Dendritic cell treated with granulocyte-macrophage colony-stimulating factor and Interleukin-4, amounts not matched to agents 40 ng/mL and 50 ng/mL, for 4 days (primary cell): ENCODE measurements around the gene ALAS2.
"Not testable (repeated sequence)": the region's sequence is repeated elsewhere in the genome, so short reads cannot be mapped to it uniquely, and the experiment has no call there.

ENCODE experiments used
- H3K27ac Mint-ChIP-seq: one replicate; pipeline ENCODE4 v1.8.0; 2022; ENCODE audit warnings: mild to moderate bottlenecking, mixed read lengths
- H3K27me3 Mint-ChIP-seq: one replicate; pipeline ENCODE4 v1.8.0; 2022; ENCODE audit warnings: mild to moderate bottlenecking, mixed read lengths
- H3K36me3 Mint-ChIP-seq: one replicate; pipeline ENCODE4 v1.8.0; 2022; ENCODE audit warnings: low read depth, mixed read lengths
- H3K4me1 Mint-ChIP-seq: one replicate; pipeline ENCODE4 v1.8.0; 2022; ENCODE audit warnings: low read depth, mixed read lengths
- H3K4me3 Mint-ChIP-seq: one replicate; pipeline ENCODE4 v1.8.0; 2022; ENCODE audit warnings: mild to moderate bottlenecking, moderate library complexity, mixed read lengths
- H3K9me3 Mint-ChIP-seq: one replicate; pipeline ENCODE4 v1.8.0; 2022; ENCODE audit warnings: mixed read lengths
- intact Hi-C: fragments of 100-400 bp; cut with micrococcal nuclease; formaldehyde crosslinking; loops from one replicate; pipeline ENCODE4 v1.15.0; 2022

Gene ALAS2

DNA sequence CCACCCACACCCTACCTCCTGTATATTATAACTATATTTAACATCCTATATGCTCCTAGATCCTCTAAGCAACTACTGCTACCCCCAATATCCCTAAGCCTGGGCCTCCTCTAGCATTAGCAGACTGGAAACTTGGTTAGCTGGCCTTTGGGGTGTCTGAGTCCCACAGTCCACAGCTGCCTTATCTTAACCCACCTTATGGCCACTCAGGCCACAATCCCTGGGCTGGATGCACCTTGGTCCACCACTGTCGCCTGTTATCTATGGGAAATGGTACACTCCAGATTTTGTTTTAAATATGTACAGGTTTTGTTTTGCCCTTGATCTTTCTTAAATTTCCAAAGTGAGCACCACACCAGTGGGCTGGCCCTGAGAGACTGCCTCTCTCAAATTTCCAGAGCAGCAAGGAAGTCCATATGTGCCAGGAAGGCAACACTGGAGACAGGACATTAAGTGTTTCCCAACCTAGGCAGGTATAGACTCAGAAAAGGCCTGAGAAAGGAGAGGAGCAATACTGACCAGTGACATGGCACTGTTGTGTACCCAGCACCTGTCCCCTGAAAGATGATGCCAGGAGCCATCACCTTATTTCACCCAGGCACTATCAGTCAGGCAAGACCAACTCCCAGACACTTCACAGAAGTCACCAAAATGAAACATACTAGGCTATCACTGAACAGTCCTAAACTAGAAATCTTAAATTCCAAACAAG, 37.7 kb downstream of the ALAS2 start:
- Mint-ChIP-seq H3K27me3 (peaks cover 2% of the 10 kb centered on the region), H3K4me3 (no peak overlapping the region), H3K36me3 (no peaks in the 10 kb centered on the region), H3K4me1 (peaks cover 19% of the 10 kb centered on the region), H3K9me3 (no peaks in the 10 kb centered on the region), H3K27ac (no peak overlapping the region)
- intact Hi-C loops: no loop called here

DNA sequence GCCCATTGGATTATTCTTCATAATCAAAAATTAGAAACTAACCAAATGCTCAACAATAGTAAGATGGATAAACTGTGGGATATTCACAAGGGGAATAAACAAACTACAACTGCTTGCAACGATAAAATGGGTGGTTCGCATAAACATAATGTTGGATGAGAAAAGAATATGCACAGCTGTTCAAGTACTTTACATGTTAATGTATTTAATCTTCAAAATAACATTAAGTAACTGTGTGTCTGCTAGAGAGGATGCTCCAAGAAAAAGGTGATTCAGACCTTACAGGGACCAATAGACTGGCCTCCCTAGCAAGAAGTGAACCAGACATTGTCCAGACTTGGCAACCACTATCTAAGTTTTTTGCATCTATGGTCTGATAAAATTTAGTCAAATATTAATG, 39.1 kb downstream of the ALAS2 start:
- Mint-ChIP-seq H3K4me3 (no peak overlapping the region), H3K27me3 (peaks cover 2% of the 10 kb centered on the region), H3K27ac (no peak overlapping the region), H3K4me1 (peaks cover 19% of the 10 kb centered on the region), H3K36me3 (no peaks in the 10 kb centered on the region), H3K9me3 (no peaks in the 10 kb centered on the region)
- intact Hi-C loops: no loop called here

DNA sequence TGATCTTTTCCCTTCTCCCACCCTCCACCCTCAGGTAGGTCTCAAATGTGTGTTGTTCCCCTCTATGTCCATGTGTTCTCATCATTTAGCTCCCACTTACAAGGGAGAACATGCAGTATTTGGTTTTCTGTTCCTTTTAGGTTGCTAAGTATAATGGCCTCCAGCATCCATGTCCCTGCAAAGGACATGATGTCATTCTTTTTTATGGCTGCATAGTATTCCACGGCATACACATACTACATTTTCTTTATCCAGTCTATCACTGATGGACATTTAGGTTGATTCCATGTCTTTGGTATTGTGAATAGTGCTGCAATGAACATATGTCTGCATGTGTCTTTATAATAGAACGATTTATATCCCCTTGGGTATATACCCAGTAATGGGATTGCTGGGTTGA, 47.5 kb downstream of the ALAS2 start:
- not testable (repeated sequence) for H3K4me3 Mint-ChIP-seq, H3K4me1 Mint-ChIP-seq, H3K27ac Mint-ChIP-seq, H3K9me3 Mint-ChIP-seq, H3K27me3 Mint-ChIP-seq, H3K36me3 Mint-ChIP-seq
- intact Hi-C loops: loop anchor here (10.0 kb wide), 1 partner anchor 59 kb away; the partner anchor contains the start of gene TRO

DNA sequence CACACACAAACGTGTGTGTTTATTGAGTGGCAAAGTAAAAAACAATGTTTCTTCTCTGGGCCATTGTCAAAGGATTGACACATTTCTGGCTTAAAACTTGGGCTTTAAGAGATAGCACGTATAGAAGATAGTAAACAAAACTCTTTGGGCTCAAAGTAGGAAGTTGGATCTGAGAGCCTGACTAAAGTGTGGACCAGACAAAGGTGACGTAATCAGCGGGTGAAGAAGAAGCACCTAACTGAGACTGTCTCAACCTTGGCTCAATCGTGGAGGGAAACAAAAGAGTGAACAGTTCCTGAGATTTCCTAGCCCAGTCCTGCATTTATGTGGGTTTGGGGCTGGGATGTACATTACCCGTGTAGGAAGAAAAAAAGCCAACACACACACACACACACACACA, 50.4 kb downstream of the ALAS2 start:
- no peak overlapping the region for H3K27ac Mint-ChIP-seq
- no peaks in the 10 kb centered on the region for H3K9me3 Mint-ChIP-seq
- intact Hi-C loops: loop anchor here (10.0 kb wide), 1 partner anchor 56 kb away; the partner anchor contains the start of gene TRO
- no peak overlapping the region for H3K4me3 Mint-ChIP-seq
- no peaks in the 10 kb centered on the region for H3K4me1 Mint-ChIP-seq
- H3K36me3 Mint-ChIP-seq: no peaks in the 10 kb centered on the region
- no peaks in the 10 kb centered on the region for H3K27me3 Mint-ChIP-seq

DNA sequence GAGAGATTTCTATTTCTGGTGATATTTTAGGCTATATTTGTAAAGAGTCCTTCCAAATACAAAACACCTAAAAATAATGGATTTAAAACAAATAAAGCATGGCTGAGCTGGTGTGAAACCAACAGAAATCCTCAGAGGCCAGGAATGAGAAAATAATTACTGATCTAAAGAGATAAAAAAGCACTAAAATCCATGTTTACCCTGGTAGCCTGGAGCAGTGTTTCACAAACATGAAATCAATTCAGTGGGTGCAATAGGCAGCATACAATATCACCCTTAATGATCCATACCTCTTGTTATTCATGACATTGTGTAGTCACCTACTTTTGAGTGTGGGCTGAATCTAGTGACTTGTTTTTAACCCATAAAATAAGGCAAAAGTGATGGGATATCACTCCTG, 51.3 kb downstream of the ALAS2 start:
- H3K4me1 Mint-ChIP-seq: no peaks in the 10 kb centered on the region
- no peaks in the 10 kb centered on the region for H3K27me3 Mint-ChIP-seq
- no peak overlapping the region for H3K4me3 Mint-ChIP-seq
- H3K9me3 Mint-ChIP-seq: no peaks in the 10 kb centered on the region
- H3K27ac Mint-ChIP-seq: no peak overlapping the region
- H3K36me3 Mint-ChIP-seq: no peaks in the 10 kb centered on the region
- intact Hi-C loops: no loop called here

DNA sequence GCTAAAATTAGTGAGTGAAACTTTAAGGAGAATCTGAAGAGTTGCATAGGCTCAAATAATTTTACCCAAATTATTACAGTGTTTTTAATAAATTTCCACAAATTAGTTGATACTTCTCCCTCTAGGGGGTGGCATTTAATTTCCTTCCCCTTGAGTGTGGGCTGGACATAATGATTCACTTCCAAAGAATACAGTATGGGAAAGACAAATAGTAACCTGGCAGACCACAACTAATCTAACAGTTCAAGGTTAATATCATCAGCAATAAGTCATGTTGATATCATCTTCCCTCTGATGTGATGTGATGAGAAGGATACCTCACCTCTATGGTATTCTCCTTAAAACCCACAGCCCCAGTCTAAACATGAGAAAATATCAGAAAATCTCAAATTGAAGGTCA, 52.3 kb downstream of the ALAS2 start:
- Mint-ChIP-seq H3K36me3 (no peaks in the 10 kb centered on the region), H3K9me3 (no peaks in the 10 kb centered on the region), H3K4me1 (no peaks in the 10 kb centered on the region), H3K27me3 (no peaks in the 10 kb centered on the region), H3K27ac (no peak overlapping the region), H3K4me3 (no peak overlapping the region)
- intact Hi-C loops: no loop called here

DNA sequence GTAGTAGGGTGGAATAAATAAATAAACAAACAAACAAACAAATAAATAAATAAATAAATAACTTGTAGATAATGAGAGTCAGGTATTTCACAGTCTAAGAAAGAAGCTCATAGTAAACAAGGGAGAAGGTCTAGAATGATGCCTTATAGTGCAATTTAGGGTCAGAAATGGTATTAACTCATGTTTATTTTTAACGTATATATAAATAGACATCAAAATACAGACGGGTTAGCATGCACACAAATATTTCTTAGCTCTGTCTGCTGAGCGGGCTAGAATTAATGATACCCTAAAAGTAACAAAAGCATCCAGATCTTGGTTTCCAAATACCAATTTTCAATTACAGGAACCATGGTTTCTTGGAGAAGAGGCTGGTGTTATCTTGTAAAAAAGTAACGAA, 53.4 kb downstream of the ALAS2 start:
- H3K9me3 Mint-ChIP-seq: no peaks in the 10 kb centered on the region
- H3K36me3 Mint-ChIP-seq: no peaks in the 10 kb centered on the region
- H3K27me3 Mint-ChIP-seq: no peaks in the 10 kb centered on the region
- intact Hi-C loops: no loop called here
- H3K4me3 Mint-ChIP-seq: no peak overlapping the region
- H3K4me1 Mint-ChIP-seq: no peaks in the 10 kb centered on the region
- no peak overlapping the region for H3K27ac Mint-ChIP-seq

DNA sequence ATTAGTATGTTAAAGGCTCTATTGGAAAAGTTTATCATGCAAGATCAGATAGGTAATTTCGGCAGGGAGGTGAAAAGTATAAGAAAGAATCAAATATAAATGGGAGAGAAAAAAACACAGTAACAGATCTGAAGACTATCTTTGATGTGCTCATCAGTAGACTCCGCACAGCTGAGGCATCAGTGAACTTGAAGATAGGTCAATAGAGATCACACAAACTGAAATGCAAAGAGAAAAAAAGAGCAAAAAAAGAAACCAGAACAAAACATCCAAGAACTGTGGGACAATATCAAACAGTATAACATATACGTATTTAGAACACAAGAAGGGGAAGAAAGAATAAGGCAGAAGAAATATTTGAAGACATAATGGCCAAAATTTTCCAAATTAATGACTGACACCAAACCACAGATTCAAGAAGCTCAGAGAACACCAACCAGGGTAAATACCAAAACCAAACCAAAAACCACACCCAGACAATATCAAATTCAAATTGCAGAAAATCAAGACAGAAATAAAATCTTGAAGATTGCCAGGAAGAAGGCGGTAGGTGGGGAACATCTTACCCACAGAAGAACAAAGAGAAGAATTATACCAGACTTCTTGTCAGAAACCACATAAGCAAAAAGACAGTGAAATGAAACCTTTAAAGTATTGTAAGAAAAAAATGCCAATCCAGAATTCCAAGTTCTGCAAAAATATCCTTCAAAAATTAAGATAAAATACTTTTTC, 65.8 kb downstream of the ALAS2 start:
- Mint-ChIP-seq H3K36me3 (no peaks in the 10 kb centered on the region), H3K4me3 (no peak overlapping the region), H3K9me3 (peaks cover 14% of the 10 kb centered on the region), H3K4me1 (no peaks in the 10 kb centered on the region), H3K27ac (no peak overlapping the region), H3K27me3 (peaks cover 5% of the 10 kb centered on the region)
- intact Hi-C loops: no loop called here

DNA sequence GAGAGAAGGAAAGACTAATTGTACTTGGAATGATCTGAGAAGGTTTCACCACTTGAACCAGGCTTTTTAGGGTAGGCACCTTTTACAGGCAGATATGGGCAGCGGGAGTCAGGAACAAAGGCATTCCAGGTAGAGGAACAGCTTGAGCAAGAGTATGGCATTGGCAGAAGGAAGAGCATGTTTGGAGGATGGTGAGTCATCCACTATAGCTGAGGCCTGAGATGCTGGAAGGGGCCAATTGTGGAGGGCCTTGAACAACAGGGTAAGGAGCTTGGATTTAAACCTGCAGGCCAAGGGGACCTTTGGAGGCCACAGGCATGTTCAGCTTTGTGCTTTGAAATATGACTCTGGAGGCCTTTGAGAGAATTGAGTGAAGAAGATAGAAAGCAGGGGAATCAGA, 69.0 kb downstream of the ALAS2 start:
- Mint-ChIP-seq H3K36me3 (no peaks in the 10 kb centered on the region), H3K4me1 (no peaks in the 10 kb centered on the region), H3K27ac (no peak overlapping the region), H3K4me3 (no peak overlapping the region), H3K9me3 (peaks cover 14% of the 10 kb centered on the region), H3K27me3 (peaks cover 5% of the 10 kb centered on the region)
- intact Hi-C loops: no loop called here
